WTC11 (cell line): ENCODE data around the gene NDUFAF8. TPM values are rescaled to one million over a fixed set of nuclear protein-coding genes. Genes with fewer than 3 reads are reported as not detected.

Experiments
- ATAC-seq: fragments of 200-7000 bp; cut with Tn5 transposase; 2 replicates; pipeline ENCODE4 v1.10.0; 2021; ENCODE audit warnings: mild to moderate bottlenecking, moderate library complexity
- CTCF ChIA-PET: fragments of 300-600 bp; sonication (Branson Sonifier 250); formaldehyde crosslinking; loops from one replicate; lab custom pipeline; 2021; ENCODE audit warnings: antibody characterized with exemption; lab: Charles Lee
- POLR2A ChIA-PET: fragments of 350-600 bp; sonication (Branson Sonifier 250); formaldehyde crosslinking; loops from one replicate; lab custom pipeline; 2021; ENCODE audit warnings: antibody characterized with exemption; lab: Charles Lee
- DNase-seq: peaks from one replicate; pipeline ENCODE4 v3.0.0; 2021; ENCODE audit warnings: low spot score
- H3K27ac Mint-ChIP-seq: 2 replicates; pipeline ENCODE4 v1.8.0; 2021; ENCODE audit warnings: mixed read lengths
- H3K27me3 Mint-ChIP-seq: 2 replicates; pipeline ENCODE4 v1.8.0; 2021; ENCODE audit warnings: low read depth, mild to moderate bottlenecking, moderate library complexity, mixed read lengths
- H3K36me3 Mint-ChIP-seq: 2 replicates; pipeline ENCODE4 v1.8.0; 2021; ENCODE audit warnings: mixed read lengths
- H3K4me1 Mint-ChIP-seq: 2 replicates; pipeline ENCODE4 v1.8.0; 2022; ENCODE audit warnings: mixed read lengths
- H3K4me3 Mint-ChIP-seq: 2 replicates; pipeline ENCODE4 v1.8.0; 2021; ENCODE audit warnings: mild to moderate bottlenecking, moderate library complexity, mixed read lengths
- H3K9me3 Mint-ChIP-seq: 2 replicates; pipeline ENCODE4 v1.8.0; 2021; ENCODE audit warnings: mixed read lengths
- CTCF ChIP-seq: fragments of 200-600 bp; IDR thresholded peaks from 2 replicates; pipeline ENCODE4 v1.8.0; 2022; ENCODE audit warnings: antibody characterized with exemption
- ETV6 ChIP-seq: sonication (generic); formaldehyde crosslinking; IDR thresholded peaks from 2 replicates; pipeline ENCODE4 v1.8.1; 2022; ENCODE audit warnings: mild to moderate bottlenecking, missing genetic modification reagents
- FOXK1 ChIP-seq: sonication (generic); formaldehyde crosslinking; IDR thresholded peaks from 2 replicates; pipeline ENCODE4 v1.8.0; 2022; ENCODE audit warnings: mild to moderate bottlenecking, moderate library complexity, missing genetic modification reagents
- FOXP1 ChIP-seq: sonication (generic); formaldehyde crosslinking; IDR thresholded peaks from 2 replicates; pipeline ENCODE4 v1.8.0; 2022; ENCODE audit warnings: missing genetic modification reagents, mild to moderate bottlenecking, moderate library complexity, borderline replicate concordance
- FOXP4 ChIP-seq: sonication (generic); formaldehyde crosslinking; IDR thresholded peaks from 2 replicates; pipeline ENCODE4 v1.8.0; 2022; ENCODE audit warnings: mild to moderate bottlenecking, missing genetic modification reagents
- GABPB1 ChIP-seq: sonication (generic); formaldehyde crosslinking; IDR thresholded peaks from 2 replicates; pipeline ENCODE4 v1.8.1; 2023; ENCODE audit warnings: mild to moderate bottlenecking, missing genetic modification reagents
- GTF2I ChIP-seq: fragments of 250-450 bp; sonication (Bioruptor Pico); conservative IDR thresholded peaks from 2 replicates; pipeline ENCODE4 v1.4.0; 2021; ENCODE audit warnings: mild to moderate bottlenecking
- JUN ChIP-seq: sonication (generic); formaldehyde crosslinking; IDR thresholded peaks from 2 replicates; pipeline ENCODE4 v1.8.0; 2023; ENCODE audit warnings: mild to moderate bottlenecking, missing genetic modification reagents
- MYBL2 ChIP-seq: sonication (generic); formaldehyde crosslinking; IDR thresholded peaks from 2 replicates; pipeline ENCODE4 v1.8.1; 2023; ENCODE audit warnings: mild to moderate bottlenecking, moderate library complexity, missing genetic modification reagents
- NFE2L1 ChIP-seq: sonication (generic); formaldehyde crosslinking; IDR thresholded peaks from 2 replicates; pipeline ENCODE4 v1.8.1; 2023; ENCODE audit warnings: missing genetic modification reagents
- SMAD3 ChIP-seq: sonication (generic); formaldehyde crosslinking; IDR thresholded peaks from 2 replicates; pipeline ENCODE4 v1.8.0; 2022; ENCODE audit warnings: missing genetic modification reagents, mild to moderate bottlenecking, borderline replicate concordance
- USF2 ChIP-seq: sonication (generic); formaldehyde crosslinking; IDR thresholded peaks from 2 replicates; pipeline ENCODE4 v1.8.1; 2023; ENCODE audit warnings: mild to moderate bottlenecking, missing genetic modification reagents, moderate library complexity
- ZNF416 ChIP-seq: fragments of 250-450 bp; sonication (Bioruptor Pico); IDR thresholded peaks from 2 replicates; pipeline ENCODE4 v1.9.0; 2021; ENCODE audit warnings: mild to moderate bottlenecking, inconsistent platforms
- total RNA-seq: library from RNA; stranded (reverse); gene quantifications from 3 replicates; pipeline ENCODE4 v1.2.3, GENCODE V29; 2021
- TF ChIP-seq, protein P1 (sequence below): sonication (generic); formaldehyde crosslinking; IDR thresholded peaks from 2 replicates; pipeline ENCODE4 v1.8.0; 2023; ENCODE audit warnings: missing genetic modification reagents

NDUFAF8 gene
- total RNA-seq, 1 experiment from 2014 or later: 73.0 TPM

GRCh38 chr17:81221842-81222619 lies 17.1 kb upstream of the NDUFAF8 start:
- ChIA-PET CTCF (interaction anchor here (0.8 to 1.8 kb wide), 16 partner anchors 8 to 263 kb away, joined by 3 to 18 read pairs (median 6); partner anchors contain the start of genes BAHCC1, NDUFAF8 and TEPSIN), POLR2A (interaction anchor here (0.9 to 1.2 kb wide), 2 partner anchors 17 to 176 kb away, joined by 4 to 9 read pairs; partner anchors contain the start of genes NDUFAF8 and TEPSIN)
- no peaks in the 10 kb centered on the region for H3K9me3 Mint-ChIP-seq
- TF ChIP-seq CTCF (no peak), JUN (CRISPR knock-in tag) (no peak), ZNF416 (CRISPR knock-in tag) (no peak)
- 0 out of 2 replicates have a peak, but pooled peaks cover 2% of the 10 kb centered on the region for H3K36me3 Mint-ChIP-seq
- no peak overlapping the region for H3K27ac Mint-ChIP-seq
- peaks cover 17% of the 10 kb centered on the region for H3K4me1 Mint-ChIP-seq
- DNase-seq: no peak
- H3K27me3 Mint-ChIP-seq: peaks cover 20% of the 10 kb centered on the region
- no peak for ATAC-seq
- H3K4me3 Mint-ChIP-seq: peak overlapping the region; percentile 71

GRCh38 chr17:81222620-81222905 lies 16.6 kb upstream of the NDUFAF8 start:
- peaks cover 17% of the 10 kb centered on the region for H3K4me1 Mint-ChIP-seq
- POLR2A ChIA-PET: interaction anchor here (0.5 to 1.2 kb wide), 3 partner anchors 16 to 447 kb away, joined by 3 to 9 read pairs (median 4); partner anchors contain the start of genes NDUFAF8 and TEPSIN
- H3K27me3 Mint-ChIP-seq: peaks cover 20% of the 10 kb centered on the region
- peak overlapping the region; percentile 71 for H3K4me3 Mint-ChIP-seq
- H3K27ac Mint-ChIP-seq: no peak overlapping the region
- CTCF ChIA-PET: interaction anchor here (0.6 to 1.8 kb wide), 18 partner anchors 12 to 346 kb away, joined by 3 to 18 read pairs (median 4); partner anchors contain the start of genes BAHCC1, NDUFAF8 and TEPSIN
- peak; percentile 46; the same call in 1 of the 2 replicates for TF ChIP-seq FOXP4
- TF ChIP-seq MYBL2 (CRISPR knock-in tag): 0 out of 2 replicates have a peak, but pooled peaks have one; percentile 14
- 0 out of 2 replicates have a peak, but pooled peaks have one; percentile 39 for TF ChIP-seq GABPB1 (CRISPR knock-in tag)
- peak; percentile 52 for TF ChIP-seq FOXP1 (CRISPR knock-in tag)
- TF ChIP-seq GTF2I (CRISPR knock-in tag): no peak
- TF ChIP-seq ETV6 (CRISPR knock-in tag): peak; percentile 65; the same call in 1 of the 2 replicates
- 0 out of 2 replicates have a peak, but pooled peaks have one; percentile 38 for TF ChIP-seq FOXK1 (CRISPR knock-in tag)
- no peak for TF ChIP-seq NFE2L1 (CRISPR knock-in tag)
- TF ChIP-seq USF2: no peak
- TF ChIP-seq, protein P1, sequence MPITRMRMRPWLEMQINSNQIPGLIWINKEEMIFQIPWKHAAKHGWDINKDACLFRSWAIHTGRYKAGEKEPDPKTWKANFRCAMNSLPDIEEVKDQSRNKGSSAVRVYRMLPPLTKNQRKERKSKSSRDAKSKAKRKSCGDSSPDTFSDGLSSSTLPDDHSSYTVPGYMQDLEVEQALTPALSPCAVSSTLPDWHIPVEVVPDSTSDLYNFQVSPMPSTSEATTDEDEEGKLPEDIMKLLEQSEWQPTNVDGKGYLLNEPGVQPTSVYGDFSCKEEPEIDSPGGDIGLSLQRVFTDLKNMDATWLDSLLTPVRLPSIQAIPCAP (CRISPR knock-in tag): no peak
- no peak; the same call in 1 of the 2 replicates for TF ChIP-seq SMAD3 (CRISPR knock-in tag)
- ATAC-seq: no peak; the same call in 1 of the 2 replicates
- H3K9me3 Mint-ChIP-seq: no peaks in the 10 kb centered on the region
- DNase-seq: no peak
- no peaks in the 10 kb centered on the region for H3K36me3 Mint-ChIP-seq
